ENCODE results near the gene SCART1.
"Not testable (repeated sequence)": the region's sequence is repeated elsewhere in the genome, so short reads cannot be mapped to it uniquely, and the experiment has no call there.

SCART1 gene

DNA sequence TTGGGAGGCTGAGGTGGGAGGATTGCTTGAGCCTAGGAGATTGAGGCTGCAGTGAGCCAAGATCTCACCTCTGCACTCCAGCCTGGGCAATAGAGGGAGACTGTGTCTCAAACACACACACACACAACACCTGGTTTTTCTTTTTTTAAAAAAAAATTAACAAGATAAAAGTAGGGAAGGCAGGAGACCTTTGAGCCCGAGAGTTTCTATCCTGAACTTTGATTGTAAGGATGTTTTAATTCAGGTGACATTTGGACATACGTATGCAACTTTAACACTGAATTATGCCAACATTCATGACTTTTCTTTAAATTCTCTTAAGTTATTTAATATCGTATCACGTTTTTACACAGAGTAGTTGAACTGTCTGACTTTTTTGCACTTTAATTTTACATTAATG lies 61.7 kb downstream of the SCART1 start:
- FAIRE-seq (no peak), DNase-seq (ENCODE audit: low spot score) (no peak)

DNA sequence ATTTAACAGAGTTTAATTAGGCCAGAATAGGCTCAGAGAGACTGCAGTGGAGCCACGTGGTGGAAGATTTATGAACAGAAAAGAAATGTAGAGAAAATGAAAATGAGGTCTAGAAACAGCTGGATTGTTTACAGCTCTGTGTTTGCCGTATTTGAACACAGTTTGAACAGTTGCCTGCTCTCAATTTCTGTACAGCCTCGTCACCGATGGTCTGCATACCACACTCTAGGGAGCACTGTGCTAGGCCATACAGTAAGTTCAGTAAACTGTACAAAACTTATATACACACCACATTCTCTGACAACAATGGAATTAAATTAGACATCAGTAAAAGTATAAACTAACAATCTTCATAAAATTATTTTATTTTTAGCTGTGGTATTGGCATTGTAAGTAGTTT lies 62.3 kb downstream of the SCART1 start:
- no peak for DNase-seq (ENCODE audit: low spot score)
- FAIRE-seq: no peak

DNA sequence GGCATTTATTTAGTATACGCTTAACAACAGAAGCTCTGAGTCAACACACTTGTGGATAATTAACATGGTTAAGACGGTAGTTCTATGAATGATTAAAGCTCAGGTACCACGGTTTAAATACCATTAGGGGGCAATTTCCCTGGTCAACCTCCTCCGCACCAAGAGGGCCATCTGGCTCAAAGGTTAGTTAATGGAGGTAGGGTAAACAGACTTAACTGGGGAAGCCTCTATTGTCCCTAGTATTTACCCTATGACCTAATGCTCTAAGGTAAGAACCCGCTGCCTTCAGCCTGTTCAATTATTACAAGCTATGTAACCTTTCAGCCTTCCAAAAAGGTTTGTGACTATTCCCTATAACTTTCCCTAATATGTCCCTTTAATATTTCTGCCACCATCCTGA lies 64.8 kb downstream of the SCART1 start:
- DNase-seq (ENCODE audit: low spot score); FAIRE-seq: not testable (repeated sequence)

Data from urothelium cell line (cell line).